Hepatocyte (in vitro differentiated cells): Measurements from ENCODE around the gene TWIST2. TPM values are rescaled to one million over a fixed set of nuclear protein-coding genes. Genes with fewer than 3 reads are reported as not detected.

Experiments
- DNase-seq: peaks from one replicate; pipeline ENCODE4 v3.0.0-alpha.2; 2016; ENCODE audit warnings: low spot score
- H2AFZ ChIP-seq: fragments of 200-600 bp; sonication (generic); 2 replicates; pipeline ENCODE4 v1.6.0; 2016; ENCODE audit warnings: antibody characterized with exemption, mild to moderate bottlenecking
- H3K27ac ChIP-seq: fragments of 200-600 bp; sonication (generic); 2 replicates; pipeline ENCODE4 v1.5.1; 2016; ENCODE audit warnings: mild to moderate bottlenecking
- H3K27me3 ChIP-seq: fragments of 200-600 bp; sonication (generic); 2 replicates; pipeline ENCODE4 v1.6.1; 2016
- H3K36me3 ChIP-seq: fragments of 200-600 bp; sonication (generic); replicated peaks from 2 replicates; pipeline ENCODE4 v1.5.1; 2016; ENCODE audit warnings: low read depth; ENCODE audit not compliant: insufficient read depth
- H3K4me1 ChIP-seq: fragments of 200-600 bp; sonication (generic); 2 replicates; pipeline ENCODE4 v1.5.1; 2016; ENCODE audit warnings: mild to moderate bottlenecking, moderate library complexity; ENCODE audit not compliant: insufficient read depth
- H3K4me2 ChIP-seq: fragments of 200-600 bp; sonication (generic); 2 replicates; pipeline ENCODE4 v1.6.0; 2016
- H3K4me3 ChIP-seq: fragments of 200-600 bp; sonication (generic); 2 replicates; pipeline ENCODE4 v1.5.1; 2016; ENCODE audit warnings: mild to moderate bottlenecking
- H3K79me2 ChIP-seq: fragments of 200-600 bp; sonication (generic); 2 replicates; pipeline ENCODE4 v1.6.0; 2017; ENCODE audit warnings: mild to moderate bottlenecking
- H3K9me2 ChIP-seq: fragments of 200-600 bp; sonication (generic); replicated peaks from 2 replicates; pipeline ENCODE4 v1.6.0; 2017; ENCODE audit warnings: mild to moderate bottlenecking; ENCODE audit not compliant: insufficient read depth
- H3K9me3 ChIP-seq: fragments of 200-600 bp; sonication (generic); 2 replicates; pipeline ENCODE4 v1.5.1; 2016; ENCODE audit warnings: low read depth, mild to moderate bottlenecking
- H4K20me1 ChIP-seq: fragments of 200-600 bp; sonication (generic); 2 replicates; pipeline ENCODE4 v1.6.0; 2016; ENCODE audit warnings: mild to moderate bottlenecking; ENCODE audit not compliant: insufficient read depth, poor library complexity, severe bottlenecking
- CTCF ChIP-seq: fragments of 200-600 bp; sonication (generic); IDR thresholded peaks from 2 replicates; pipeline ENCODE4 v1.5.1; 2016; ENCODE audit warnings: antibody characterized with exemption, mild to moderate bottlenecking; ENCODE audit not compliant: poor library complexity
- EZH2 ChIP-seq: fragments of 200-600 bp; sonication (generic); IDR thresholded peaks from 2 replicates; pipeline ENCODE4 v1.6.1; 2016; ENCODE audit warnings: antibody characterized with exemption, mild to moderate bottlenecking, borderline replicate concordance
- EZH2phosphoT487 ChIP-seq: fragments of 200-600 bp; sonication (generic); IDR thresholded peaks from one replicate; pipeline ENCODE4 v1.6.1; 2018; ENCODE audit warnings: antibody characterized with exemption, mild to moderate bottlenecking, low read depth, moderate library complexity; ENCODE audit not compliant: unreplicated experiment, severe bottlenecking
- WGBS: methylation state at CpG from one replicate; pipeline ENCODE4 v1.1.6; 2016; ENCODE audit warnings: low lambda C conversion rate; ENCODE audit errors: missing lambda C conversion rate; 5-methylcytosine and 5-hydroxymethylcytosine counted together
- polyA plus RNA-seq: library from polyadenylated mRNA; unstranded; fragments of >200 nt; fragmentation: Nextera tagmentation; extraction: Ambion mirVana; gene quantifications from 2 replicates; pipeline ENCODE4 v1.2.1, GENCODE V29; 2016
- total RNA-seq: library from RNA; depleted of rRNA; stranded (reverse); fragments of >200 nt; gene quantifications from 2 replicates; pipeline ENCODE4 v1.2.3, GENCODE V29; 2014

The TWIST2 gene
- total and polyA plus RNA-seq, 2 experiments from 2014 or later: 13.5 to 19.7 TPM

- Histone ChIP-seq H3K9me2 (no peaks in the 10 kb centered on the region), H3K27me3 (no peaks in the 10 kb centered on the region), H4K20me1 (no peaks in the 10 kb centered on the region), H3K36me3 (no peaks in the 10 kb centered on the region), H3K4me2 (no peak overlapping the region), H3K9me3 (no peaks in the 10 kb centered on the region), H3K27ac (no peak overlapping the region), H3K4me1 (no peaks in the 10 kb centered on the region), H2AFZ (no peak overlapping the region), H3K4me3 (no peak overlapping the region), H3K79me2 (no peaks in the 10 kb centered on the region)
- DNase-seq: no peak
- WGBS: 89% methylated on average over 1 of the region's 1 CpG
- TF ChIP-seq CTCF (no peak), EZH2phosphoT487 (no peak), EZH2 (no peak)
Measured at GRCh38 chr2:238820197-238820596, 27.7 kb upstream of the TWIST2 start.

GRCh38 chr2:238820916-238821315 lies 27.0 kb upstream of the TWIST2 start:
- Histone ChIP-seq H3K4me3 (no peak overlapping the region), H3K9me3 (no peaks in the 10 kb centered on the region), H3K4me2 (no peak overlapping the region), H2AFZ (no peak overlapping the region), H3K4me1 (no peaks in the 10 kb centered on the region), H3K9me2 (no peaks in the 10 kb centered on the region), H3K79me2 (no peaks in the 10 kb centered on the region), H3K27me3 (no peaks in the 10 kb centered on the region), H4K20me1 (no peaks in the 10 kb centered on the region), H3K27ac (no peak overlapping the region), H3K36me3 (no peaks in the 10 kb centered on the region)
- no peak for DNase-seq
- 81% methylated on average over 6 of the region's 6 CpGs for WGBS
- TF ChIP-seq EZH2: no peak
- TF ChIP-seq CTCF: no peak
- TF ChIP-seq EZH2phosphoT487: no peak

GRCh38 chr2:238821391-238821790 lies 26.5 kb upstream of the TWIST2 start:
- WGBS: 64% methylated on average over 9 of the region's 9 CpGs
- H3K4me3 ChIP-seq: no peak overlapping the region
- H3K4me2 ChIP-seq: no peak overlapping the region
- H3K36me3 ChIP-seq: no peaks in the 10 kb centered on the region
- no peaks in the 10 kb centered on the region for H3K79me2 ChIP-seq
- no peaks in the 10 kb centered on the region for H3K4me1 ChIP-seq
- H3K27ac ChIP-seq: no peak overlapping the region
- H3K9me2 ChIP-seq: no peaks in the 10 kb centered on the region
- no peaks in the 10 kb centered on the region for H3K9me3 ChIP-seq
- no peaks in the 10 kb centered on the region for H4K20me1 ChIP-seq
- TF ChIP-seq CTCF (no peak), EZH2phosphoT487 (no peak), EZH2 (no peak)
- H2AFZ ChIP-seq: no peak overlapping the region
- DNase-seq: no peak
- no peaks in the 10 kb centered on the region for H3K27me3 ChIP-seq
